Ishikawa (cell line): Measurements from ENCODE around the gene TOP2B.
A peak's percentile ranks its signal among the peaks of the same experiment; 100 is the strongest.

Experiments
- CEBPB ChIP-seq: IDR thresholded peaks from 2 replicates; pipeline ENCODE4 v1.6.1; 2012
- EP300 ChIP-seq: IDR thresholded peaks from 2 replicates; pipeline ENCODE4 v1.6.1; 2012; ENCODE audit warnings: borderline replicate concordance
- FOXM1 ChIP-seq: IDR thresholded peaks from 2 replicates; pipeline ENCODE4 v1.6.1; 2012; ENCODE audit warnings: low read depth, borderline replicate concordance
- RAD21 ChIP-seq: IDR thresholded peaks from 2 replicates; pipeline ENCODE4 v1.6.1; 2012; ENCODE audit warnings: low read depth
- TAF1 ChIP-seq: IDR thresholded peaks from 2 replicates; pipeline ENCODE4 v1.6.1; 2012; ENCODE audit warnings: low read depth, mild to moderate bottlenecking
- TCF12 ChIP-seq: IDR thresholded peaks from 2 replicates; pipeline ENCODE4 v1.6.1; 2012; ENCODE audit warnings: low read depth
- YY1 ChIP-seq: IDR thresholded peaks from 2 replicates; pipeline ENCODE4 v1.6.1; 2012; ENCODE audit warnings: low read depth
- ZBTB7A ChIP-seq: IDR thresholded peaks from 2 replicates; pipeline ENCODE4 v1.6.1; 2012; ENCODE audit warnings: low read depth
- TF ChIP-seq, protein P1 (sequence below): IDR thresholded peaks from 2 replicates; pipeline ENCODE4 v1.6.1; 2012
- TF ChIP-seq, protein P2 (sequence below): IDR thresholded peaks from 2 replicates; pipeline ENCODE4 v1.6.1; 2012; ENCODE audit warnings: low read depth, mild to moderate bottlenecking
- TF ChIP-seq, protein P3 (sequence below): IDR thresholded peaks from 2 replicates; pipeline ENCODE4 v1.6.1; 2012

DNA sequence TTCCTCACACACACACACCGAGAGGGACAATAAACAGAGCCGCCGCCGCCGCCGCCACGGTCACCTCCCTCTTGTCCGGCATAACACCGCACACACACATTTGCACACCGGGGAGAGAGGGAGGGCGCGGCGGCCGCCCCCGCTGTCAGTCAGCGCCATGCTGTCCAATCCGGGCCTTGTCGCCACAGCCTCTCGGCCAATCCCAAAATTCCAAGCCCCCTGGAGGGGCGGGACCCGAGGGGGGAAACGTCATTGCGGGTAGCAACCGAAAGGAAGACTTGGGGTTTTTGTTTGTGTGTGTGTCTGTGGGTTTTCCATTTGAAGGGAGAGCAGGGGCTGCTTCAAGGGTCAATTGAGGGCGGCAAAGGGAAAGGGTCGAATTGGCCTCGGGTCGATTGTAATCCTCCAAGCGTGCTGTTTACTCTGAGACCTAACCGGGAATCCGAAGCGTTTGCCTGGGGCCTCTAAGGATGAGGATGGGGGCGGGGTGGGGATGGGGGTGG, at the start of gene TOP2B:
- TF ChIP-seq FOXM1 (no peak), RAD21 (no peak), YY1 (peak; percentile 79), ZBTB7A (no peak), TAF1 (peak; percentile 48), EP300 (no peak; the same call in 1 of the 2 replicates), TCF12 (no peak), CEBPB (no peak)
- TF ChIP-seq, protein P1, sequence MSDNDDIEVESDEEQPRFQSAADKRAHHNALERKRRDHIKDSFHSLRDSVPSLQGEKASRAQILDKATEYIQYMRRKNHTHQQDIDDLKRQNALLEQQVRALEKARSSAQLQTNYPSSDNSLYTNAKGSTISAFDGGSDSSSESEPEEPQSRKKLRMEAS, result 0 out of 2 replicates have a peak, but pooled peaks have one; percentile 53
- TF ChIP-seq, protein P2, sequence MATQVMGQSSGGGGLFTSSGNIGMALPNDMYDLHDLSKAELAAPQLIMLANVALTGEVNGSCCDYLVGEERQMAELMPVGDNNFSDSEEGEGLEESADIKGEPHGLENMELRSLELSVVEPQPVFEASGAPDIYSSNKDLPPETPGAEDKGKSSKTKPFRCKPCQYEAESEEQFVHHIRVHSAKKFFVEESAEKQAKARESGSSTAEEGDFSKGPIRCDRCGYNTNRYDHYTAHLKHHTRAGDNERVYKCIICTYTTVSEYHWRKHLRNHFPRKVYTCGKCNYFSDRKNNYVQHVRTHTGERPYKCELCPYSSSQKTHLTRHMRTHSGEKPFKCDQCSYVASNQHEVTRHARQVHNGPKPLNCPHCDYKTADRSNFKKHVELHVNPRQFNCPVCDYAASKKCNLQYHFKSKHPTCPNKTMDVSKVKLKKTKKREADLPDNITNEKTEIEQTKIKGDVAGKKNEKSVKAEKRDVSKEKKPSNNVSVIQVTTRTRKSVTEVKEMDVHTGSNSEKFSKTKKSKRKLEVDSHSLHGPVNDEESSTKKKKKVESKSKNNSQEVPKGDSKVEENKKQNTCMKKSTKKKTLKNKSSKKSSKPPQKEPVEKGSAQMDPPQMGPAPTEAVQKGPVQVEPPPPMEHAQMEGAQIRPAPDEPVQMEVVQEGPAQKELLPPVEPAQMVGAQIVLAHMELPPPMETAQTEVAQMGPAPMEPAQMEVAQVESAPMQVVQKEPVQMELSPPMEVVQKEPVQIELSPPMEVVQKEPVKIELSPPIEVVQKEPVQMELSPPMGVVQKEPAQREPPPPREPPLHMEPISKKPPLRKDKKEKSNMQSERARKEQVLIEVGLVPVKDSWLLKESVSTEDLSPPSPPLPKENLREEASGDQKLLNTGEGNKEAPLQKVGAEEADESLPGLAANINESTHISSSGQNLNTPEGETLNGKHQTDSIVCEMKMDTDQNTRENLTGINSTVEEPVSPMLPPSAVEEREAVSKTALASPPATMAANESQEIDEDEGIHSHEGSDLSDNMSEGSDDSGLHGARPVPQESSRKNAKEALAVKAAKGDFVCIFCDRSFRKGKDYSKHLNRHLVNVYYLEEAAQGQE, result no peak
- TF ChIP-seq, protein P3, sequence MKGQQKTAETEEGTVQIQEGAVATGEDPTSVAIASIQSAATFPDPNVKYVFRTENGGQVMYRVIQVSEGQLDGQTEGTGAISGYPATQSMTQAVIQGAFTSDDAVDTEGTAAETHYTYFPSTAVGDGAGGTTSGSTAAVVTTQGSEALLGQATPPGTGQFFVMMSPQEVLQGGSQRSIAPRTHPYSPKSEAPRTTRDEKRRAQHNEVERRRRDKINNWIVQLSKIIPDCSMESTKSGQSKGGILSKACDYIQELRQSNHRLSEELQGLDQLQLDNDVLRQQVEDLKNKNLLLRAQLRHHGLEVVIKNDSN, result no peak
